Astrocyte of the cerebellum (primary cell): Measurements from ENCODE around the gene TIPIN.

Source experiments
- DNase-seq: peaks from one replicate; pipeline ENCODE4 v3.0.0-alpha.2; 2011; ENCODE audit warnings: low read depth
- H3K4me3 ChIP-seq: 2 replicates; pipeline ENCODE4 v1.5.1; 2011; ENCODE audit warnings: mild to moderate bottlenecking, low read depth, low read length, moderate library complexity
- in situ Hi-C: cut with HindIII; loops from 2 replicates; pipeline ENCODE4 v1.10.0; 2017; ENCODE audit warnings: low sequenced_read_pairs
- TF ChIP-seq, protein P1 (sequence below): IDR thresholded peaks from 2 replicates; pipeline ENCODE4 v1.5.1; 2012; ENCODE audit warnings: low read length, low read depth, moderate library complexity, mild to moderate bottlenecking; ENCODE audit errors: missing control alignments

The TIPIN gene

DNA sequence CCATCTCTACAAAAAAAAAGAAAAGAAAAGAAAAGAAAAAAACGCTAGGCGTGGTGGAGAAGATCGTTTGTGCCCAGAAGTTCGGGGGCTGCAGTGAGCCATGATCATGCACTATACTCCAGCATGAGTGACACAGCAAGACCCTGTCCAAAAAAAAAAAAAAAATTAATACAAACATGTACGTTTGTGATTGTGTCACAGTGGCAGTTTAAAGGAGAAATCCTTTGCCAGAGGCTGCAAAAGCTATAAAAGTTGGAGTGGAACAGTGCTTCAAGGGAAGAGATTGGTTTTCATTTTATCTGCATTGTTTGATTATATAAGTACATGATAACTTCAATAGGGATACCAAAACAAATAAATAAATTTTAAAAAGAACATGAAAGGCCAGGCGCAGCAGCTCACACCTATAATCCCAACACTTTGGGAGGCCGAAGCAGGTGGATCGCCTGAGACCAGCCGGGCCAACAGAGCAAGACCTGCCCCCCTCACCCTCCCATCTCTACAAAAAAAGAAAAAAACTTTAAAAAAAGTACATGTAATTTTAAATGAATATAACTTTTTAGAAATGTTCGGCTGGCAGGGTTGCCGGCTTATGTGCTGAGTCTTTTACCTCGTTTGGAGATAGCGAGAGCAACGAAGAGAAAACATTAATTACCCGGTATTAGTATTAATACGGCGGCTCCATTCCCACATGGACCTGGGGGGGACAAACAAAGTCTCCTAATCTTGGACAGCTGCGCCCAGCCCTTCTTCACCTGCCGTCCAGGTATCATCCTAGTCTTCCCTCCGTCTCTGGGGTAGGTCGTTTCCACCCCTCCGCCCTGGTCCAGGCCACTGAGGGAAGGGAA lies 63.7 kb downstream of the TIPIN start:
- in situ Hi-C loops = no loop called here
- TF ChIP-seq, protein P1, sequence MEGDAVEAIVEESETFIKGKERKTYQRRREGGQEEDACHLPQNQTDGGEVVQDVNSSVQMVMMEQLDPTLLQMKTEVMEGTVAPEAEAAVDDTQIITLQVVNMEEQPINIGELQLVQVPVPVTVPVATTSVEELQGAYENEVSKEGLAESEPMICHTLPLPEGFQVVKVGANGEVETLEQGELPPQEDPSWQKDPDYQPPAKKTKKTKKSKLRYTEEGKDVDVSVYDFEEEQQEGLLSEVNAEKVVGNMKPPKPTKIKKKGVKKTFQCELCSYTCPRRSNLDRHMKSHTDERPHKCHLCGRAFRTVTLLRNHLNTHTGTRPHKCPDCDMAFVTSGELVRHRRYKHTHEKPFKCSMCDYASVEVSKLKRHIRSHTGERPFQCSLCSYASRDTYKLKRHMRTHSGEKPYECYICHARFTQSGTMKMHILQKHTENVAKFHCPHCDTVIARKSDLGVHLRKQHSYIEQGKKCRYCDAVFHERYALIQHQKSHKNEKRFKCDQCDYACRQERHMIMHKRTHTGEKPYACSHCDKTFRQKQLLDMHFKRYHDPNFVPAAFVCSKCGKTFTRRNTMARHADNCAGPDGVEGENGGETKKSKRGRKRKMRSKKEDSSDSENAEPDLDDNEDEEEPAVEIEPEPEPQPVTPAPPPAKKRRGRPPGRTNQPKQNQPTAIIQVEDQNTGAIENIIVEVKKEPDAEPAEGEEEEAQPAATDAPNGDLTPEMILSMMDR = no peak
- DNase-seq = no peak
- peak overlapping the region; percentile 51 for H3K4me3 ChIP-seq

DNA sequence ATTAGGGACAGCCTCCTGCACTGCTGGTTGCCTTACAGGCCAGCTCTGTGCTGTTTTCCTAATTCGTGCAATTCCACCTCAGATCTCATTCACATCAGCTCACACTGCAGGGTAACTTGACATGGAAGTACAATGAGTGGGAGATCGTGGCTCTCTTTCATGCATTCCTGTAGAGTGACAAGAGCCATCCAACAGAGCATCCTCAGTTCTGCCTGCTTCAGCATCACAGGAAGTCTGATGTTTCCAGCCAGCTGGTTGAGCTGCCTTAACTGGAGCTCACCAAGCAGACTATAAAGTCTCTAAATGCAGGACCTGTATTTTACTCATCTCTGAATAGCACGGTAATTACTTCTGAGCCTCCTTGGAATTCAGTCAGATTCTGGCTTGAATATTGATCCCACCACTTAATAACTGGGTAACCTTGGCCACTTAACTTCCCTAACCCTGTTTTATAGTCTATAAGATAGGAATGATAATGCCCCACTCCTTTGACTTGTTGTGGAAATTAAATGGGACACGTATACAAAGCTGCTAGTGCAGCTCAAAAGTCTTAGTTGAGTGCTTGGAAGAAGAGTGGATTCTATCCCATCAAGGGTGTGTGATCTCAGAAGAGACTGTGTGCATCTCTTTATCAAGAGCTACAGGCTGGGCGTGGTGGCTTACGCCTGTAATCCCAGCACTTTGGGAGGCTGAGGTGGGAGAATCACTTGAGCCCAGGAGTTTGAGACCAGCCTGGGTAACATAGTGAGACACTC lies 64.5 kb downstream of the TIPIN start:
- H3K4me3 ChIP-seq = no peak overlapping the region
- TF ChIP-seq, protein P1 = no peak
- in situ Hi-C loops = no loop called here
- no peak for DNase-seq

DNA sequence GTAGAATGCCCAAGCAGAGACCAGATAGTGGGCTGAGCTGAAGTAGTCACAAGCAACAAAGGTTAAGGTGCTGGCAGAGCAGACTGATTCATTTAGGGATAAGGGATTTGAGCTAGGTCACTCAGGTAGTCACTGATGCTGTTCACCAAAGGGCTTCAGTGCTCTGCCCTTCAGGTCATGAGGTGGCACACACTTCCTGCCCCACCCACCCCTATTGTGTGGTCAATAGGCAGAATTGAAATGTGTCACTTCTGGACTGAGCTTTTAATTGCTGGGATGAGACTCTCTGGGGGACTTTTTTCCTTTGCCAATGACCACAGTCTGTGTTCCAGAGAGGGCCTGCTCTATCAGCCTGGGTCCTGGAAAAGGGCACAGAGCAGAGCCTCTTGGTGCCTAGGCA lies 66.0 kb downstream of the TIPIN start:
- in situ Hi-C loops = no loop called here

GRCh38 chr15:66290007-66290406 lies 66.5 kb downstream of the TIPIN start:
- no peak for DNase-seq
- in situ Hi-C loops = no loop called here
- no peak overlapping the region for H3K4me3 ChIP-seq
- TF ChIP-seq, protein P1 = no peak

More for the DNA sequence above, 66.0 kb downstream of the TIPIN start:
- no peak for DNase-seq
- H3K4me3 ChIP-seq = no peak overlapping the region
- TF ChIP-seq, protein P1 = no peak

GRCh38 chr15:66288551-66289185 lies 67.8 kb downstream of the TIPIN start:
- no peak for DNase-seq
- TF ChIP-seq, protein P1 = no peak
- no peak overlapping the region for H3K4me3 ChIP-seq
- in situ Hi-C loops = no loop called here

DNA sequence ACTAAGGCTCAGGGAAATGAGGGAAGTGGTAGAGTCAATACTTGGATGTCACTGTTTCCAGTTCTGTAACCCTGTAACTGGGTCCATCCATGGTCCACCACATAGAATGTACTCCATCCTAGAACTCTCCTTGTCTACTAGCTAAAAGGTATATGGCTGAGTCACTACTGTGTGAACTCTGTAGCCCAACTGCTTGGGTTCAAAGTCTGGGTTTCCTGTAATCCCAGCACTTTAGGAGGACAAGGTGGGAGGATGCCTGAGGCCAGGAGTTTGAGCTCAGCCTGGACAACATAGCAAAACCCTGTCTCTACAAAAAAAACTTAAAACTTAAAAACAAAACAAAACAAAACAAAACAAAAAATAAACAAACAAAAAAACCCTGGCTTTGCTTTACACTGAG lies 68.4 kb downstream of the TIPIN start:
- in situ Hi-C loops = no loop called here
- TF ChIP-seq, protein P1 = no peak
- DNase-seq = no peak
- no peak overlapping the region for H3K4me3 ChIP-seq
